ENCODE results near the gene MYO10. TPM values are rescaled to one million over a fixed set of nuclear protein-coding genes. Genes with fewer than 3 reads are reported as not detected.

Gene MYO10
- total and polyA plus RNA-seq, 2 experiments from 2014 or later = 119 to 276 TPM

DNA sequence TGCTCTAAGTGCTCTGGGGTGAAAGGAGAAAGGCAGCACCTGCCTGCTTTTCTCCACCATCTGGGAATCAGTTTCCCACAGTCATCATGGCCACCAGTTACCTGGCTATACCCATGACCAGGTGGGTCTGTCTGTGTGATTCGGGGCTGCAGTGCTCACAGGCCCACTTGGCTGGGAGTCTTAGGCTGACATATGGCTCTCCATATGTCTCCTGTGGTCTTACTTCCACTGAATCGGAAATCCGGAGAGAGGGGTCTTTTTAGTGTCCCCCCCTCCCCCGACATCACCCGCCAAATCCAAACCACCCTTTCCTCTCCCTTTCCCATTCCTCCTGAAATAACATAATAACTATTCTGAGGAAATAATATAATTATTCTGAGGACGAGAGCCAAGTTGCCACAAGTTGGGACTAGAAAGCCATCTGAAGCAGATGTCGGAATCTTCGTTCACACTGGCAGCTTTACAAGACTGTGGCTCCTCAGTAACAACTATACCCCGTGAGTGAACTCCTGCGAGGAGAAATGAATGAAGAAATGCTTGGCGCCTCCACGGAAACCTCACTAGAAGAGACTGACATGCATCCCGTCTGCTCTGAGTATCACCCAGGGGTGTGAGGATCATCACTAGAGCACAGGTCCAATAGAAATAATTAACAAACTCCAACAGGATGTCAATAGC, 143.4 kb downstream of the MYO10 start:
- Histone ChIP-seq H3K4me1 (ENCODE audit: insufficient read depth) (no peaks in the 10 kb centered on the region), H4K20me1 (replicated peaks; ENCODE audit: insufficient read depth) (no peaks in the 10 kb centered on the region; the same call in 1 of the 2 replicates), H3K36me3 (ENCODE audit: insufficient read depth) (no peaks in the 10 kb centered on the region), H3K4me3 (no peak overlapping the region), H3K27ac (ENCODE audit: low read depth) (no peak overlapping the region), H3K27me3 (ENCODE audit: insufficient read depth) (no peaks in the 10 kb centered on the region), H3K9me2 (ENCODE audit: insufficient read depth) (no peaks in the 10 kb centered on the region), H3F3A (replicated peaks; ENCODE audit: low read depth) (no peaks in the 10 kb centered on the region), H3K4me2 (no peak overlapping the region), H2AFZ (no peak overlapping the region), H3K79me2 (replicated peaks; ENCODE audit: insufficient read depth) (peaks cover 29% of the 10 kb centered on the region)
- Mint-ChIP-seq H3K4me1 (peaks cover 5% of the 10 kb centered on the region), H3K4me3 (no peak overlapping the region), H3K27me3 (ENCODE audit: insufficient read depth, low read depth, poor library complexity) (peaks cover 9% of the 10 kb centered on the region), H3K36me3 (ENCODE audit: low read depth) (no peaks in the 10 kb centered on the region), H3K9me3 (no peaks in the 10 kb centered on the region), H3K27ac (no peak overlapping the region)
- TF ChIP-seq, protein P1, sequence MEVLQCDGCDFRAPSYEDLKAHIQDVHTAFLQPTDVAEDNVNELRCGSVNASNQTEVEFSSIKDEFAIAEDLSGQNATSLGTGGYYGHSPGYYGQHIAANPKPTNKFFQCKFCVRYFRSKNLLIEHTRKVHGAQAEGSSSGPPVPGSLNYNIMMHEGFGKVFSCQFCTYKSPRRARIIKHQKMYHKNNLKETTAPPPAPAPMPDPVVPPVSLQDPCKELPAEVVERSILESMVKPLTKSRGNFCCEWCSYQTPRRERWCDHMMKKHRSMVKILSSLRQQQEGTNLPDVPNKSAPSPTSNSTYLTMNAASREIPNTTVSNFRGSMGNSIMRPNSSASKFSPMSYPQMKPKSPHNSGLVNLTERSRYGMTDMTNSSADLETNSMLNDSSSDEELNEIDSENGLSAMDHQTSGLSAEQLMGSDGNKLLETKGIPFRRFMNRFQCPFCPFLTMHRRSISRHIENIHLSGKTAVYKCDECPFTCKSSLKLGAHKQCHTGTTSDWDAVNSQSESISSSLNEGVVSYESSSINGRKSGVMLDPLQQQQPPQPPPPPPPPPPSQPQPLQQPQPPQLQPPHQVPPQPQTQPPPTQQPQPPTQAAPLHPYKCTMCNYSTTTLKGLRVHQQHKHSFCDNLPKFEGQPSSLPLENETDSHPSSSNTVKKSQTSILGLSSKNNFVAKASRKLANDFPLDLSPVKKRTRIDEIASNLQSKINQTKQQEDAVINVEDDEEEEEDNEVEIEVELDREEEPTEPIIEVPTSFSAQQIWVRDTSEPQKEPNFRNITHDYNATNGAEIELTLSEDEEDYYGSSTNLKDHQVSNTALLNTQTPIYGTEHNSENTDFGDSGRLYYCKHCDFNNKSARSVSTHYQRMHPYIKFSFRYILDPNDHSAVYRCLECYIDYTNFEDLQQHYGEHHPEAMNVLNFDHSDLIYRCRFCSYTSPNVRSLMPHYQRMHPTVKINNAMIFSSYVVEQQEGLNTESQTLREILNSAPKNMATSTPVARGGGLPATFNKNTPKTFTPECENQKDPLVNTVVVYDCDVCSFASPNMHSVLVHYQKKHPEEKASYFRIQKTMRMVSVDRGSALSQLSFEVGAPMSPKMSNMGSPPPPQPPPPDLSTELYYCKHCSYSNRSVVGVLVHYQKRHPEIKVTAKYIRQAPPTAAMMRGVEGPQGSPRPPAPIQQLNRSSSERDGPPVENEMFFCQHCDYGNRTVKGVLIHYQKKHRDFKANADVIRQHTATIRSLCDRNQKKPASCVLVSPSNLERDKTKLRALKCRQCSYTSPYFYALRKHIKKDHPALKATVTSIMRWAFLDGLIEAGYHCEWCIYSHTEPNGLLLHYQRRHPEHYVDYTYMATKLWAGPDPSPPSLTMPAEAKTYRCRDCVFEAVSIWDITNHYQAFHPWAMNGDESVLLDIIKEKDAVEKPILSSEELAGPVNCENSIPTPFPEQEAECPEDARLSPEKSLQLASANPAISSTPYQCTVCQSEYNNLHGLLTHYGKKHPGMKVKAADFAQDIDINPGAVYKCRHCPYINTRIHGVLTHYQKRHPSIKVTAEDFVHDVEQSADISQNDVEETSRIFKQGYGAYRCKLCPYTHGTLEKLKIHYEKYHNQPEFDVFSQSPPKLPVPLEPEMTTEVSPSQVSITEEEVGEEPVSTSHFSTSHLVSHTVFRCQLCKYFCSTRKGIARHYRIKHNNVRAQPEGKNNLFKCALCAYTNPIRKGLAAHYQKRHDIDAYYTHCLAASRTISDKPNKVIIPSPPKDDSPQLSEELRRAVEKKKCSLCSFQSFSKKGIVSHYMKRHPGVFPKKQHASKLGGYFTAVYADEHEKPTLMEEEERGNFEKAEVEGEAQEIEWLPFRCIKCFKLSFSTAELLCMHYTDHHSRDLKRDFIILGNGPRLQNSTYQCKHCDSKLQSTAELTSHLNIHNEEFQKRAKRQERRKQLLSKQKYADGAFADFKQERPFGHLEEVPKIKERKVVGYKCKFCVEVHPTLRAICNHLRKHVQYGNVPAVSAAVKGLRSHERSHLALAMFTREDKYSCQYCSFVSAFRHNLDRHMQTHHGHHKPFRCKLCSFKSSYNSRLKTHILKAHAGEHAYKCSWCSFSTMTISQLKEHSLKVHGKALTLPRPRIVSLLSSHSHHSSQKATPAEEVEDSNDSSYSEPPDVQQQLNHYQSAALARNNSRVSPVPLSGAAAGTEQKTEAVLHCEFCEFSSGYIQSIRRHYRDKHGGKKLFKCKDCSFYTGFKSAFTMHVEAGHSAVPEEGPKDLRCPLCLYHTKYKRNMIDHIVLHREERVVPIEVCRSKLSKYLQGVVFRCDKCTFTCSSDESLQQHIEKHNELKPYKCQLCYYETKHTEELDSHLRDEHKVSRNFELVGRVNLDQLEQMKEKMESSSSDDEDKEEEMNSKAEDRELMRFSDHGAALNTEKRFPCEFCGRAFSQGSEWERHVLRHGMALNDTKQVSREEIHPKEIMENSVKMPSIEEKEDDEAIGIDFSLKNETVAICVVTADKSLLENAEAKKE (CRISPR knock-in tag; IDR thresholded peaks at IDR 0.05) = no peak
- ATAC-seq (no peak), DNase-seq (ENCODE audit: low spot score) (no peak)

DNA sequence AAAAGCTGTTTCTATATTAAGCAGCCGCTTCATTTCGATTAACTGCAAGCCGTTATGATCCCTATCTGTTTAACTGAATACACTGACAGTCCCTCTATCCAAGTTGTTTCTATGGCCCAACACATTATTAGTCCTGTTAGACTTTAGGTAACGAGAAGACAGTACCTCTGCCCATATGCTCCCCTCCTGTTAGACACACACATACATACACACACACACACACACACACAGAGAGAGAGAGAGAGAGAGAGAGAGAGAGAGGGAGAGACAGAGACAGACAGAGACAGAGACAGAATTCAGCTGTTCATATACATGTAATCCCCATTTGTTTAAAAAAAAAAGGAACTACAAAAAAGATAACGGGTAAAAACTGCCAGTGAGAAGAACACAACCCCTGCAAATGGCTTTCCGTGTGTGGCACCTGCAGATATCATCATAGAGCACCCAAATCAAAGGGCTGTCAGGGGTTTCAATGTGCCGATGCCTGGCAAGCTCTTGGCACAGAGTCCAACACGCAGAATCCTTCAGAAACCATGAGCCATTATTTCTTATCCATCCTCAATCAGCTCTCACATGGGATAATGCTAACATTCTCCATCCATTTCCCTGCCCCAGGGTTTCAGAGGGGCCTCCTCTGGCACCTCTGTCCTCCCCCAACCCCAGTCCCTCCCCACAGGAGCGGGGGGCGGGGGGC, 144.0 kb downstream of the MYO10 start:
- peaks cover 25% of the 10 kb centered on the region for H3K79me2 ChIP-seq (replicated peaks; ENCODE audit: insufficient read depth)
- no peaks in the 10 kb centered on the region for H3F3A ChIP-seq (replicated peaks; ENCODE audit: low read depth)
- no peak overlapping the region for H3K4me2 ChIP-seq
- H3K27me3 ChIP-seq (ENCODE audit: insufficient read depth) = no peaks in the 10 kb centered on the region
- no peaks in the 10 kb centered on the region for H3K9me2 ChIP-seq (ENCODE audit: insufficient read depth)
- DNase-seq (ENCODE audit: low spot score) (no peak), ATAC-seq (no peak)
- H3K4me1 ChIP-seq (ENCODE audit: insufficient read depth) = no peaks in the 10 kb centered on the region
- peaks cover 9% of the 10 kb centered on the region for H3K27me3 Mint-ChIP-seq (ENCODE audit: insufficient read depth, low read depth, poor library complexity)
- no peaks in the 10 kb centered on the region for H3K36me3 Mint-ChIP-seq (ENCODE audit: low read depth)
- no peak overlapping the region for H3K4me3 ChIP-seq
- no peaks in the 10 kb centered on the region for H3K36me3 ChIP-seq (ENCODE audit: insufficient read depth)
- H3K9me3 Mint-ChIP-seq = no peaks in the 10 kb centered on the region
- H4K20me1 ChIP-seq (replicated peaks; ENCODE audit: insufficient read depth) = no peaks in the 10 kb centered on the region; the same call in 1 of the 2 replicates
- H2AFZ ChIP-seq = no peak overlapping the region
- H3K27ac Mint-ChIP-seq = peak overlapping the region; percentile 79
- H3K27ac ChIP-seq (ENCODE audit: low read depth) = no peak overlapping the region
- H3K4me1 Mint-ChIP-seq = peaks cover 5% of the 10 kb centered on the region
- H3K4me3 Mint-ChIP-seq = no peak overlapping the region
- no peak for TF ChIP-seq CREB1 (CRISPR knock-in tag; IDR thresholded peaks at IDR 0.05; ENCODE audit: low read depth)
- no peak for TF ChIP-seq POLR2AphosphoS5 (IDR thresholded peaks at IDR 0.05; ENCODE audit: low read depth)
- TF ChIP-seq, protein P2, sequence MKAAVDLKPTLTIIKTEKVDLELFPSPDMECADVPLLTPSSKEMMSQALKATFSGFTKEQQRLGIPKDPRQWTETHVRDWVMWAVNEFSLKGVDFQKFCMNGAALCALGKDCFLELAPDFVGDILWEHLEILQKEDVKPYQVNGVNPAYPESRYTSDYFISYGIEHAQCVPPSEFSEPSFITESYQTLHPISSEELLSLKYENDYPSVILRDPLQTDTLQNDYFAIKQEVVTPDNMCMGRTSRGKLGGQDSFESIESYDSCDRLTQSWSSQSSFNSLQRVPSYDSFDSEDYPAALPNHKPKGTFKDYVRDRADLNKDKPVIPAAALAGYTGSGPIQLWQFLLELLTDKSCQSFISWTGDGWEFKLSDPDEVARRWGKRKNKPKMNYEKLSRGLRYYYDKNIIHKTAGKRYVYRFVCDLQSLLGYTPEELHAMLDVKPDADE (IDR thresholded peaks at IDR 0.05) = no peak
- TF ChIP-seq NANOG (IDR thresholded peaks at IDR 0.05; ENCODE audit: borderline replicate concordance) = no peak
- no peak for TF ChIP-seq JUNB (IDR thresholded peaks at IDR 0.05; ENCODE audit: unreplicated experiment)
- TF ChIP-seq, protein P3, sequence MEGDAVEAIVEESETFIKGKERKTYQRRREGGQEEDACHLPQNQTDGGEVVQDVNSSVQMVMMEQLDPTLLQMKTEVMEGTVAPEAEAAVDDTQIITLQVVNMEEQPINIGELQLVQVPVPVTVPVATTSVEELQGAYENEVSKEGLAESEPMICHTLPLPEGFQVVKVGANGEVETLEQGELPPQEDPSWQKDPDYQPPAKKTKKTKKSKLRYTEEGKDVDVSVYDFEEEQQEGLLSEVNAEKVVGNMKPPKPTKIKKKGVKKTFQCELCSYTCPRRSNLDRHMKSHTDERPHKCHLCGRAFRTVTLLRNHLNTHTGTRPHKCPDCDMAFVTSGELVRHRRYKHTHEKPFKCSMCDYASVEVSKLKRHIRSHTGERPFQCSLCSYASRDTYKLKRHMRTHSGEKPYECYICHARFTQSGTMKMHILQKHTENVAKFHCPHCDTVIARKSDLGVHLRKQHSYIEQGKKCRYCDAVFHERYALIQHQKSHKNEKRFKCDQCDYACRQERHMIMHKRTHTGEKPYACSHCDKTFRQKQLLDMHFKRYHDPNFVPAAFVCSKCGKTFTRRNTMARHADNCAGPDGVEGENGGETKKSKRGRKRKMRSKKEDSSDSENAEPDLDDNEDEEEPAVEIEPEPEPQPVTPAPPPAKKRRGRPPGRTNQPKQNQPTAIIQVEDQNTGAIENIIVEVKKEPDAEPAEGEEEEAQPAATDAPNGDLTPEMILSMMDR (conservative IDR thresholded peaks at IDR 0.05; ENCODE audit: low read depth in 2 of 2) = no peak

Measured in GM23338 (cell line).